ENCODE data around the gene FAP.

GRCh38 chr2:162253435-162253834 lies 10.2 kb upstream of the FAP start:
- TF ChIP-seq TAF1 (IDR thresholded peaks at IDR 0.05; ENCODE audit: borderline replicate concordance, low read depth, low read length) = no peak
- TF ChIP-seq POLR2A (IDR thresholded peaks at IDR 0.05; ENCODE audit: low read depth, low read length) = no peak

All from GM12892 (cell line).